ENCODE data around the gene CYTH3.
"Not testable (repeated sequence)": the region's sequence is repeated elsewhere in the genome, so short reads cannot be mapped to it uniquely, and the experiment has no call there.

CYTH3 gene

DNA sequence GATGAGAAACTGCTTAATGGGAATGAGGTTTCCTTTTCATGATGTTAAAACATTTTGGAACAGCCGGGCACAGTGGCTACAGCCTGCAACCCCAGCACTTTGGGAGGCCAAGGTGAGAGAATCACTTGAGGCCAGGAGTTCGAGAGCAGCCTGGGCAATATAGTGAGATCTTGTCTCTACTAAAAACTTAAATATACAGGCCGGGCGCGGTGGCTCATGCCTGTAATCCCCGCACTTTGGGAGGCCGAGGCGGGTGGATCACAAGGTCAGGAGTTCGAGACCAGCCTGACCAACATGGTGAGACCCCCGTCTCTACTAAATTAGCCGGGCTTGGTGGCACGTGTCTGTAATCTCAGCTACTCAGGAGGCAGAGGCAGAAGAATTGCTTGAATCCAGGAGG, 19.5 kb upstream of the CYTH3 start:
- H3K36me3 ChIP-seq (replicated peaks); H3K27me3 ChIP-seq (ENCODE audit: low read depth); DNase-seq (ENCODE audit: low spot score in 2 of 2); H3K9me3 ChIP-seq; H3K4me3 ChIP-seq; H3K4me1 ChIP-seq; in situ Hi-C loops (cut with MboI; ENCODE audit: low sequenced_read_pairs): not testable (repeated sequence)

DNA sequence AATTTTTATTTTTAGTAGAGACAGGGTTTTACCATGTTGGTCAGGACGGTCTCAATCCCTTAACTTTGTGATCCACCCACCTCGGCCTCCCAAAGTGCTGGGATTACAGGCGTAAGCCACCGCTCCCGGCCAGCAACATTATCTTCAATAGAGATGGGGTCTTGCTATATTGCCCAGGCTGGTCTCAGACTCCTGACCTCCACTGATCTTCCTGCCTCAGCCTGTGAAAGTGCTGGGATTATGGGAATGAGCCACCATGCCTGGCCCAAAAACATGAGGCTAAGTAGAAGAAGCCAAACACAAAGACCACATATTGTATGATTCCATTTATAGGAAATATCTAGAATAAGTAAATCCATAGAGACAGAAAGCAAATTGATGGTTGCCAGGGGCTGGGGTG, 19.1 kb upstream of the CYTH3 start:
- Histone ChIP-seq H3K9me3 (no peaks in the 10 kb centered on the region), H3K36me3 (replicated peaks) (no peaks in the 10 kb centered on the region), H3K27me3 (ENCODE audit: low read depth) (no peaks in the 10 kb centered on the region), H3K4me3 (no peak overlapping the region), H3K4me1 (no peaks in the 10 kb centered on the region)
- DNase-seq (ENCODE audit: low spot score in 2 of 2): no peak
- in situ Hi-C loops (cut with MboI; ENCODE audit: low sequenced_read_pairs): no loop called here

DNA sequence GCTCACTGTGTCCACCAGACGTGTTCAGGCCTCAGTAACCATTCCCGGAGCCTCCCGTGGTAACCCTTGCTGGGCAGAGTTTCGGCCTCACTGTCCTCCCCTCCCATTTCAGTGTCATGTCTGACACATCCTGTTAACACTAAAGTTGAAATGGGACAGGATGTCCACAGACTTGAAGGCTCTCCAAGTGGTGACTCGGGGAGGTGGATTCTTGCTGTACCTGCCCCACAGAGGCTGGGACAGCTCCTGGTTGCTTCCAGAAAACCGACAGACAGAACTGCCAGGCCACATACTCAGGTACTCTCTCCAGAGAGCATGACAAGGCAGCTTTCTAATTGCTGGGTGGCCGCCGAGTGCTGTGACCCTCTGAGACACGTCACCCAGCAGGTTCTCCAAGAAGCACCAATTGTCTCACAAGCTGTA, 17.9 kb upstream of the CYTH3 start:
- no peaks in the 10 kb centered on the region for H3K36me3 ChIP-seq (replicated peaks)
- H3K9me3 ChIP-seq: no peaks in the 10 kb centered on the region
- in situ Hi-C loops (cut with MboI; ENCODE audit: low sequenced_read_pairs): no loop called here
- no peak for DNase-seq (ENCODE audit: low spot score in 2 of 2)
- H3K4me1 ChIP-seq: no peaks in the 10 kb centered on the region
- no peaks in the 10 kb centered on the region for H3K27me3 ChIP-seq (ENCODE audit: low read depth)
- H3K4me3 ChIP-seq: no peak overlapping the region

DNA sequence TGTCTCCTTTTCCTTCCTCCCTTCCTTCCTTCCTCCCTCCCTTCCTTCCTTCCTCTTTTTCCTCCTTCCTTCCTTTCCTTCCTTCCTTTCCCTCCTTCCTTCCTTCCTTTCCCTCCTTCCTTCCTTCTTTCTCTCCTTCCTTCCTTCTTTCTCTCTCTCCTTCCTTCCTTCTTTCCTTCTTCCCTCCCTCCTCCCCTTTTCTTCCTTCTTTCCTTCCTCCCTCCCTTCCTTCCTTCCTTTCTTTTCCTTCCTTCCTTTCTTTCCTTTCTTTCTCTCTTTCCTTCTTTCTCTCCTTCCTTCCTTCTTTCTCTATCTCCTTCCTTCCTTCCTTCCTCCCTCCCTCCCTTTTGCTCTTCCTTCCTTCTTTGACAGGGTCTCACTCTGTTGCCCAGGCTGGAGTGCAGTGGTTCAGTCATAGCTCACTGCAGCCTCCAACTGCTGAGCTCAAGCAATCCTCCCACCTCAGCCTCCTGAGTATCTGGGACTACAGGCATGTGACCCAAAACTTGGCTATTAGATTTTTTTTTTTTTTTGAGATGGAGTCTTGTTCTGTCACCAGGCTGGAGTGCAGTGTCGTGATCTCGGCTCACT, 15.9 kb upstream of the CYTH3 start:
- no peaks in the 10 kb centered on the region for H3K27me3 ChIP-seq (ENCODE audit: low read depth)
- DNase-seq (ENCODE audit: low spot score in 2 of 2): no peak
- in situ Hi-C loops (cut with MboI; ENCODE audit: low sequenced_read_pairs): no loop called here
- H3K4me1 ChIP-seq: peaks cover 2% of the 10 kb centered on the region; the same call in 1 of the 2 replicates
- no peaks in the 10 kb centered on the region for H3K36me3 ChIP-seq (replicated peaks)
- no peak overlapping the region for H3K4me3 ChIP-seq
- no peaks in the 10 kb centered on the region for H3K9me3 ChIP-seq

DNA sequence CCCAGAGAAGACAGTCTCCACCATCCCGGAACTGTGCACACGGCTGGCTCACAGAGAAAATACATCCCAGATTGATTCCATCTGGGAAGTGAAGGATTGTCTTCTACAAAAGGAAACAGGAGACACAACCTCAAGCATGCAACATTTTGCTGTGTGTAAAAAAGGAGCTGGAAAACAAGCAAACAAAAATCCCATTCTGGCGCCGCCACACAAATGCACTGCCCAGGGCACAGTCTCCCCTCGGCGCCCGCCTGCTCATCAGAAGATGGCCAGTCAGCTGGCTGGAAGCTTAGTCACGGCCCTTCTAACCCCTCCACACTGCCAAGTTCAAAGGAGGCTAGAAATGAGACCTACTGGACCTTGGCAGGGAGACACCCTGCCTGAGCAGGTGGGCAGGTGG, 14.1 kb upstream of the CYTH3 start:
- no peaks in the 10 kb centered on the region for H3K36me3 ChIP-seq (replicated peaks)
- H3K4me3 ChIP-seq: no peak overlapping the region
- in situ Hi-C loops (cut with MboI; ENCODE audit: low sequenced_read_pairs): no loop called here
- no peak for DNase-seq (ENCODE audit: low spot score in 2 of 2)
- H3K9me3 ChIP-seq: no peaks in the 10 kb centered on the region
- H3K4me1 ChIP-seq: peaks cover 5% of the 10 kb centered on the region; the same call in 1 of the 2 replicates
- H3K27me3 ChIP-seq (ENCODE audit: low read depth): no peaks in the 10 kb centered on the region

DNA sequence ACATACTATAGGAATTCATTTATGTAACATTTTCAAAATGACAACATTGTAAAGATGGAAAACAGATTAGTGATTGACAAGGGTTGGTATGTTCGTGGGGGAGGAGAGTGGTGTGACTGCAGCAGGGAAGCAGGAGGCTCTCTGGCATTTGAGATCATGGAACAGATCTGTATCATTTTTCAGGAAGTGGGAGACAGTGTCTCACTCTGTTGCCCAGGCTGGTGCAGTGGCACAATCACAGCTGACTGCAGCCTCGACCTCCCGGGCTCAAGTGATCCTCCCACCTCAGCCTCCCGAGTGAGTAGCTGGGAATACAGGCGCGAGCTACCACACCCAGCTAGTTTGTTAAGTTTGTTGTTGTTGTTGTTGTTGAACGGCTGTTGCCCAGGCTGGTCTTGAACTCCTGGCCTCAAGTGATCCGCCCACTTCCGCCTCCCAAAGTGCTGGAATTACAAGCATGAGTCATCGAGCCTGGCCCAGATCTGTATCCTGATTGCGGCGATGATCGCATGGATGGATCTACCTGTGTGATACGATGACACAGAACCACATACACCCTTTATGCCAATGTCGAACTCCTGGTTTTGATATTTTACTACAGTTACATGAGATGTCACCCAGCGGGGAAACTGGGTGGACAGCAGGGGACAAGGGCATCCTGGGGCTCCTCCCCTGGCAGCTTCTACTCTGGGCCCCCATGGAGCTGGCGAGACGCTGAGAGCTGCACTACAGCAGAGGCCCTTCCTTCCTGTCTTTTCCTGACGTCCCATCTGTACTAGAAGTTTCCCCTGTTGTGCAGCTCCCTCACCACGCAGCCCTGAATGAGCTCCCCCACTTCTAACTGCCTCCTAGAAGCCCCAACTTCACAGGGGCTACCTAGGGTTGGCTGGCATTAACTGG, 12.3 kb upstream of the CYTH3 start:
- H3K4me3 ChIP-seq: no peak overlapping the region
- H3K36me3 ChIP-seq (replicated peaks): no peaks in the 10 kb centered on the region
- no peaks in the 10 kb centered on the region for H3K9me3 ChIP-seq
- H3K27me3 ChIP-seq (ENCODE audit: low read depth): no peaks in the 10 kb centered on the region
- H3K4me1 ChIP-seq: peaks cover 5% of the 10 kb centered on the region; the same call in 1 of the 2 replicates
- DNase-seq (ENCODE audit: low spot score in 2 of 2): no peak
- in situ Hi-C loops (cut with MboI; ENCODE audit: low sequenced_read_pairs): no loop called here

DNA sequence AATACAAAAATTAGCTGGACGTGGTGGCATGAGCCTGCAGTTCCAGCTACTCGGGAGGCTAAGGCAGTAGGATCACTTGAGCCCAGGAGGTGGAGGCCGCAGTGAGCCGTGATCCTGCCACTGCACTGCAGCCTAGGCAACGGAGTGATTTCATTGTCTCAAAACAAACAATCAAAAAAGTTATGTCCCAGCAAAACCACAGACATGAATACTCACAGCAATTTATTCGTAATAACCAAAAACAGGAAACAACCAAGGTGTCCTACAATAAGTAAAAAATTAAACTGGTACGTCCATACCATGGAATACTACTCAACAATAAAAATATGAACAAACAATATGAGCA, 11.6 kb upstream of the CYTH3 start:
- Histone ChIP-seq H3K27me3 (ENCODE audit: low read depth) (no peaks in the 10 kb centered on the region), H3K9me3 (no peaks in the 10 kb centered on the region), H3K4me1 (peaks cover 5% of the 10 kb centered on the region; the same call in 1 of the 2 replicates), H3K36me3 (replicated peaks) (no peaks in the 10 kb centered on the region), H3K4me3 (no peak overlapping the region)
- in situ Hi-C loops (cut with MboI; ENCODE audit: low sequenced_read_pairs): no loop called here
- DNase-seq (ENCODE audit: low spot score in 2 of 2): no peak

DNA sequence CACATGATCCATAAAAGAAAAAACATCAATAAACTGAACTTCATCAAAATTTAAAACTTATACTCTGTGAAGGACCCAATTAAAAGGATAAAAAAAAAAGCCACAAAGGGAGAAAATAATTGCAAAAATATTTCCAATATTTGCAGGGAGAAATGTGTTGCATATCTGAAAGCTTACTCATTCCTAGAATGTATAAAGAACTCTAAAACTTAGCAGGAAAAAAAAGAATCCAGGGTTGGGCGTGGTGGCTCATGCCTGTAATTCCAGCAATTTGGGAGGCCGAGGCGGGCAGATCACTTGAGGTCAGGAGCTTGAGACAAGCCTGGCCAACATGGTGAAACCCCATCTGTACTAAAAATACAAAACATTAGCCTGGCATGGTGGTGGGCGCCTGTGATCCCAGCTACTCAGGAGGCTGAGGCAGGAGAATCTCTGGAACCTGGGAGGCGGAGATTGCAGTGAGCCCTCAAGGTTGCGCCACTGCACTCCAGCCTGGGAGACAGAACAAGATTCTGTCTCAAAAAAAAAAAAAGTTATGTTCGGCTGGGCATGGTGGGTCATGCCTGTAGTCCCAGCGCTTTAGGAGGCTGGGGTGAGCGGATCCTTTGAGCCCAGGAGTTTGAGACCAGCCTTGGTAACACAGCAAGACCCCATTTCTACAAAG, 11.1 kb upstream of the CYTH3 start:
- H3K4me1 ChIP-seq; H3K4me3 ChIP-seq; DNase-seq (ENCODE audit: low spot score in 2 of 2); H3K9me3 ChIP-seq; H3K27me3 ChIP-seq (ENCODE audit: low read depth); H3K36me3 ChIP-seq (replicated peaks); in situ Hi-C loops (cut with MboI; ENCODE audit: low sequenced_read_pairs): not testable (repeated sequence)

DNA sequence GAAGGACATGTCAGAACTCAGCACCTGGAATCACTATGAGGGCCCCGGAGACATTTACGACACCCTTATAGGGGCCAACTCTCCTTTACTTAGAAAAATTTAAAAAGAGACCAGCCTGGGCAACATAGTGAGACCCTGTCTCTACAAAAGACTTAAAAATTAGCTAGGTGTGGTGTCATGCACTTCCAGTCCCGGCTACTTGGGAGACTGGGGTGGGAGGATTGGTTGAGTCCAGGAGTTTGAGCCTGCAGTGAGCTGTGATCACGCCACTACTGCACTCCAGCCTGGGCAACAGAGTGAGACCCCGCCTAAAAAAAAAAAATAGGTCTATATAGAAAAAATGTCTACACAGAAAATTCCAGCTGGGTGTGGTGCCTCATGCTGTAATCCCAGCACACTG, 7.5 kb upstream of the CYTH3 start:
- DNase-seq (ENCODE audit: low spot score in 2 of 2): no peak
- Histone ChIP-seq H3K4me1 (peaks cover 5% of the 10 kb centered on the region; the same call in 1 of the 2 replicates), H3K9me3 (no peaks in the 10 kb centered on the region), H3K27me3 (ENCODE audit: low read depth) (no peaks in the 10 kb centered on the region), H3K36me3 (replicated peaks) (no peaks in the 10 kb centered on the region), H3K4me3 (no peak overlapping the region)
- in situ Hi-C loops (cut with MboI; ENCODE audit: low sequenced_read_pairs): no loop called here

DNA sequence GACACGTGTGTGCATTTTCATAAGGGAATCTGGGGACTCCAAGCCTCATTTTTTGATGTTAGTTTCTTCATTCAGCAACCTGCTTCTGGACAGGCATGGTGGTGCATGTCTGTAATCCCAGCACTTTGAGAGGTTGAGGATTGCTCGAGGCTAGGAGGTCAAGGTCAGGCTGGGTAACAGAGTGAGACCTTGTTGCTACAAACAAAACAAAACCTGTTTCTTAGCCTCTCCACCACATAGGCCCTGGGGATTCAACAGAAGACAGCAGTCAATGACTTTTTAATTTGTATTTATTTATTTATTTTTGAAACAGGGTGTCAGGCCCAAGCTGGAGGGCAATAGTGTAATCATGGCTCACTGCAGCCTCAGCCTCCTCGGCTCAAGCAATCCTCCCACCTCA, 6.9 kb upstream of the CYTH3 start:
- Histone ChIP-seq H3K9me3 (no peaks in the 10 kb centered on the region), H3K36me3 (replicated peaks) (no peaks in the 10 kb centered on the region), H3K4me3 (no peak overlapping the region), H3K4me1 (peaks cover 5% of the 10 kb centered on the region; the same call in 1 of the 2 replicates), H3K27me3 (ENCODE audit: low read depth) (no peaks in the 10 kb centered on the region)
- no peak for DNase-seq (ENCODE audit: low spot score in 2 of 2)
- in situ Hi-C loops (cut with MboI; ENCODE audit: low sequenced_read_pairs): no loop called here

DNA sequence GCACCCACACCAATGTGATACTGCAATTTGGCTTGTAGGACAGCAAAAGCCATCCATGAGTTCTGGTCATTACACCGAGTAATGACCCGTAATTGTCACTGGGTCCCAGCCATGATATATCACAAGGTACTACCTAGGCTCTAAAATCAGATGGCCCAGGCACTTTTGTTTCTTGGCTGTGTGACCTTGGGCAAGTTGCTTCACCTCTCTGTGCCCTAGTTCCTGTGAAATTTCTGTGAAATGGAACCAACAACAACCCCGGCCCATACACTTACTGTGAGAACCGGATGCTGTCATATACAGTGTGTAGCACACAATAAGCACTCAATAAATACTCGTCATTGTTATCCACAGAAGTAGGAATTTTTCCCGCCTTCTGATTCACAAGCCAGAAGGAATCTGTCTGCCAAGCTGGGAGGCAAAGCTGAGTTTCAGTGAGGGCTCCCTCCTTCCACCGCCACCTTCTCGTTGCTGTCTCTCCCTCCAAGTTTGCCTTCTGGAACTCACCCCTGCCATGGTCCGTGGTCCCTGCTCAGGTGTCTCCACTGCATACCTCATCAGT, 6.4 kb upstream of the CYTH3 start:
- 0 out of 2 replicates have a peak, but pooled peaks cover 2% of the 10 kb centered on the region for H3K4me1 ChIP-seq
- in situ Hi-C loops (cut with MboI; ENCODE audit: low sequenced_read_pairs): no loop called here
- H3K27me3 ChIP-seq (ENCODE audit: low read depth): no peaks in the 10 kb centered on the region
- no peak overlapping the region for H3K4me3 ChIP-seq
- no peaks in the 10 kb centered on the region for H3K36me3 ChIP-seq (replicated peaks)
- H3K9me3 ChIP-seq: no peaks in the 10 kb centered on the region
- no peak for DNase-seq (ENCODE audit: low spot score in 2 of 2)

DNA sequence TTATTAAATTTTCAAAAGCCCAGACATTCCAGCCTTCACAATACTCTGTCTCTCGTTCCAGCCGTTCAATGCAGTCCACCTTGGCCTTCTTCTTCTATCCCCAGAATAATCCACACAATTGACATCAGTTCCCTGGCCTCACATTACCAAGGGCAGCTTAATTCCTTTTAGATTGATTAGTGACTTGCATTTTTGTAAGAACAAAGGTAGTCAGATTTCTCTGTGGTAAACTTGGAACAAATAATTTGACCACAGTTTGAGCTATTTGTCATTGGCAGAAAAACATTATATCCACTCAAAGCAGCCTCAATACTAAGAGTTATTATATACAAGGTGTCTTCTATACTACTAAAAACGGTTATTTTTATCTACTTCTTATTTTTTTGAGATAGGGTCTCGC, 5.1 kb upstream of the CYTH3 start:
- Histone ChIP-seq H3K9me3 (no peaks in the 10 kb centered on the region), H3K4me3 (no peak overlapping the region), H3K36me3 (replicated peaks) (no peaks in the 10 kb centered on the region), H3K4me1 (peaks cover 7% of the 10 kb centered on the region), H3K27me3 (ENCODE audit: low read depth) (no peaks in the 10 kb centered on the region)
- in situ Hi-C loops (cut with MboI; ENCODE audit: low sequenced_read_pairs): no loop called here
- no peak for DNase-seq (ENCODE audit: low spot score in 2 of 2)

DNA sequence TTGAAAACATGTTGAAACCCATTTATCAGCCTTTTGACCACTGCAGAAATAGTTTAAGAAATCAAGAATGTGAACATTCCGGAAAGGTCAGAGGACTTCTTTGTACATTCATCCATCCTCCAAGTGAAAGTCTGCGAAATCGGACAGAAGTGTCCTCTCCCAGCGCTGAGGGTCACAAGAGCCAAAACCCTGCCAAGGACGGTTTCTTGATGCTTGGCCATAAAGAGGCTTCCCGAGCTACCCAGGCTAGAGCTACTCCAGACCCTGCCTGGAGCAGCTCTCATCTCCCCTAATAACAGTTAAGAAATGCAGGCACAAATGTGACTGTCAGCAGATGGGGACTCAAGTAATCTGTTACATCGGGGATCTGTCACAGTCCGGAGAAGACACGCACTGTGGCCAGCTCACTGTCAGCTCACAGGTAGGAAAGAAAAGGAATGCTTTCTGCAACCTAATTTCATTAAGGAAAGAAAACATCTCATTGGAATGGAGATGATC, 4.5 kb upstream of the CYTH3 start:
- Histone ChIP-seq H3K4me1 (peaks cover 7% of the 10 kb centered on the region), H3K4me3 (no peak overlapping the region), H3K36me3 (replicated peaks) (no peaks in the 10 kb centered on the region), H3K9me3 (no peaks in the 10 kb centered on the region), H3K27me3 (ENCODE audit: low read depth) (no peaks in the 10 kb centered on the region)
- in situ Hi-C loops (cut with MboI; ENCODE audit: low sequenced_read_pairs): no loop called here
- no peak for DNase-seq (ENCODE audit: low spot score in 2 of 2)

DNA sequence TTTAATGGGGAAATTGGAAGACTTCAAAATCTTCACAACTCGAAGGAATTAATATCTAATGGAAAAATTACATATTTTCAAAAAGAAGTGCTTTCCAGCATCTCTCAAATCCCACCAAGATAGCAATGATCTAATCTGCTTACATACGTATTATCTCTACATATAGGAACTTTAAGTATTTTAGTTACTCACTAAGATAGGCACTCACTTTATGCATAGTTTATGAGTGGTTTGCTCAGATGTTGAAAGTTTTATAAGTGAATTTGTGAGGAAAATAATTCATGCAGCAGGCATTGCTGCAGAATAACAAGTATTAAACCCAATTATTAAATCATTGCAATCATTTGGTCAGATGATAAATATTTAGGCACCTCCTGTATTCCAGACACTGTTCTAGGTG, 2.3 kb upstream of the CYTH3 start:
- no peak for DNase-seq (ENCODE audit: low spot score in 2 of 2)
- no peaks in the 10 kb centered on the region for H3K9me3 ChIP-seq
- in situ Hi-C loops (cut with MboI; ENCODE audit: low sequenced_read_pairs): no loop called here

More for the DNA sequence above, 2.3 kb upstream of the CYTH3 start:
- Histone ChIP-seq H3K27me3 (ENCODE audit: low read depth) (no peaks in the 10 kb centered on the region), H3K4me3 (no peak overlapping the region), H3K4me1 (peaks cover 20% of the 10 kb centered on the region), H3K36me3 (replicated peaks) (no peaks in the 10 kb centered on the region)

Measured in HAP-1 (cell line).